ENCODE results near the gene GPR146.

- TF ChIP-seq CTCF (conservative IDR thresholded peaks at IDR 0.05 in 1 of 2, IDR thresholded peaks at IDR 0.05 in 1 of 2; ENCODE audit: low read depth in 1 of 2, low read length in 2 of 2), result no peak
- TF ChIP-seq EZH2 (IDR thresholded peaks at IDR 0.05; ENCODE audit: low read length, missing control alignments), result no peak
Measured at GRCh38 chr7:1022801-1023465, 21.4 kb upstream of the GPR146 start.
